OCI-LY7 (cell line): ENCODE data around the gene TGFBR1.

Source experiments
- CTCF ChIP-seq: fragments of 200-600 bp; sonication (generic); conservative IDR thresholded peaks from 2 replicates; pipeline ENCODE4 v1.5.1; 2014; ENCODE audit warnings: mild to moderate bottlenecking, antibody characterized with exemption, low read length, moderate library complexity, mixed read lengths
- EZH2phosphoT487 ChIP-seq: fragments of 200-600 bp; sonication (generic); IDR thresholded peaks from 2 replicates; pipeline ENCODE4 v1.6.1; 2018; ENCODE audit warnings: low read depth, borderline replicate concordance, mild to moderate bottlenecking, mixed run types, antibody characterized with exemption, low read length, moderate library complexity, mixed read lengths

DNA sequence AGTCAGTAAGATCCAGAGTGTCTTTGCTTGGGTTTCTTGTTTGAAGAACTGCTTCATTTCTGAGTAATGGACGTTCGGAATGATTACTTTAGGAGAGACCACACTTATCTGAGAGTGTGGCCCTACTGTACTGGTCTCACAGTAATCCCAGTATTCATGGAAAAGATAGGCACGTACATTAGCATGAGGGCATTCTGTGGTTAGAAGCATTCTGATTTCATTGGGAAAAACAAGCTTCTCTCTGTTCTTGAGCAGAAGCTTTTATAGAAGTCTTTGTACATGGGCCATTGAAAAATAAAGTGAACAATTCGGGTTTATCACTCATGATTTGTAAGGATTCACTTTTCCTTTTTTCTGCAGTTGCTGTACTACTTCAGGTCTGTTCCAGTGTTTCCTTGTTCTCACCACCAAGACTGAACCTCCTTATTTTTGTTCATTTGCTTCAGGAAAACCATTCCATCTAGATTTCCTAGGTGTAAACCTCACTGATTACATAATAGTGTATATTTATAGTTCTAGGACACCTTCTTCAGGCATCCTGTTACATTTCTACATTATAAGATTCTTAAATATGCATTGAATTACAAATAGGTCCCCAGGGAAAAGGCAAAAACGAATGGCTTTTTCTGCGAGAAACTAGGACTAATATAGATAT, 10.1 kb downstream of the TGFBR1 start:
- TF ChIP-seq CTCF (no peak), EZH2phosphoT487 (no peak)
